HG03108 (cell line): ENCODE data around the gene UBAC2.
"Not testable (repeated sequence)": the region's sequence is repeated elsewhere in the genome, so short reads cannot be mapped to it uniquely, and the experiment has no call there.

Experiments used
- ATAC-seq: cut with Tn5 transposase; IDR thresholded peaks from one replicate; pipeline ENCODE4 v1.9.1; 2021; ENCODE audit warnings: moderate library complexity; ENCODE audit not compliant: unreplicated experiment

The UBAC2 gene

DNA sequence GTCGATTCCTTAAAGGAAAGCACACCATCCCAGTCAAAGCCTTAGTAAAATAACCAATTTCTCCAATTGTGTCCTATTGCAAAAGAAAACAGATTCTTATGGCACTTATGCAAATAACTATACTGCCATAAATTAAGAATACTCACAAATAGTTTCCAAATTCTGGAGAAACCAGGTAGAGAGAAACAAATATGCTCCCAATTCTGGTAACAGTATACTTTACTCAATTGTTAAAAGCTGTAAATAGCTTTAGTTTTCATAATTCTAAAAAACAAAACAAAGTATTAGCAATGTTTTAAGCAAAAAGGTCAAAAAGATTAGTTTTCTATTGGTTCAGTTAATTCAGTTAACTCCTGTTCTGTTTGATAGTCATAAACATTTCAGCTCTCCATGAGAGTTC, 18.2 kb upstream of the UBAC2 start:
- no peak for ATAC-seq

DNA sequence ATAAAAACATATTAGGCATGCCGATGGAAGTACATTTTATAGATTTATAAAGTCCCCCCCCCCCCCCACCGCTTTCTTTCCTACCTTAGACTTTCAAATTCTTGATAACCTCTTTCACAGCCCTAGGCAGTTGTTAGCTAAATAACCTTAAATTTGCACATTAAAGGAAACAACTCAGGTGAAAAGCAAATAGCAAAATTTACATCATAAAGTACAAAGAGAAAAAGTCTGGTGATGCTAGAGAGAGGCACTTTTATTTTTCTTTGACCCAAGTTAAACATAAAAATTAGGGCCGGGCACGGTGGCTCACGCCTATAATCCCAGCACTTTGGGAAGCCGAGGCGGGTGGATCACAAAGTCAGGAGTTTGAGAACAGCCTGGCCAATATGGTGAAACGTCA, 15.0 kb upstream of the UBAC2 start:
- ATAC-seq: no peak

DNA sequence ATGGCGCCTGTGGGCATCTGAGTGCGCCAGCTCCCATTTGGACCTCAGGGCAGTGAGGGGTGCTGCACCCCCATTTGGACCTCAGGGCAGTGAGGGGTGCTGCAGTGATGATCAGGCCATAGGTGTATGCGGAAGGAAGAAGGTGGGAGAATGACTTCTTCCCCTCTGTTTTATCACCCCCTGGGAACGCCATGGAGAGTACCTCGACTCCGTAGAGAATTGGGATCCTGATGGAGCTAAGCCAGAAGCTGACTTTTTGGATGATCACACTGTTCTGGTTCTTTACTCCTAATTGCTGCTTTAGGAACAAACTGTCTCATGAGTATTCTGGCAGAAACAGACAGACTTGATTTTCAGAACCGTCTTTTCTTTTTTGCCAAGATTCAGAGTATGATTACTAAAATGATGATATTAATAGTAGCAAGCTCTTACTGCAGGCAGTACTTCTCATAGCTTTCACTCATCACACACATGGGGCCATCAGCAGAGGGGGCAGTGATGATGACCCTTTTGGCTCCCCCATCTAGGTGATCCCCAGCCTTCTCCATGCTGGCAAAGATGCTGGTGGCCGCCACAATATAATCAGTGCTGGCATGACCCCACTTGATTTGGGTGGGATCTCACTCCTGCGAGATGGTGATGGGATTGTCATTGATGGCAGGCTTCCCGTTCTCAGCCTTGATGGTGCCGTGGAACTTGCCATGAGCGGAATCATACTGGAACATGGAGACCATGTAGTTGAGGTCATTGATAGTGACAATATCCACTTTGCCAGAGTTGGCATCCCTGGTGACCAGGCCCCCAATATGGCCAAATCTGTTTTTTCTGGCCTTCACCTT, 10.3 kb upstream of the UBAC2 start:
- no peak for ATAC-seq

DNA sequence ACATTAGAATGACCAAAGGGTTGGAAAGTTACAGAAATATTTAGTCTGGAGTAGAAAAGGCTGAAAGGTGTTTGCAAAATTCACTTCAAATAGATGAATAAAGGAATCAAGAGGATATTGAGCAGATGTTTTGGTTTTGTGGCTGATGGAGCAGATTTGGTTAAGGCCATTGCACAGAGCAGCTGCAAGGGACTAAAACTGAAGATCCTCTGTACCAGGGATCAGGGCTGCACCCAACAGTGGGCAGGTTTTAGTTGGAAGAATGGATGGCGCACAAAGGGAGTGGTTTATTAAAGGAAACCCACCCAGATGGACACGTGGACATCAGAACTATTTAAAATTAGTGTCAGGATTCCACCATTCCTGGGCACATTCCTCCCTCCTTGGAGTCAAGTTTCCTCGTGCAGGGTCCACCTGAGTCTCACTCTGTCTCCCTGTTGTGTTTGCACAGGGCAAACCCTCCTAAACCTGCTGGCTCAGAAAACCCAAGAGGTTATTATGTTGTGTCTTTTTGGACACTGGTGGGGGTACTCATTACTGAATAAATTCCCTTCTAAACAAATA, 9.2 kb upstream of the UBAC2 start:
- ATAC-seq: no peak

DNA sequence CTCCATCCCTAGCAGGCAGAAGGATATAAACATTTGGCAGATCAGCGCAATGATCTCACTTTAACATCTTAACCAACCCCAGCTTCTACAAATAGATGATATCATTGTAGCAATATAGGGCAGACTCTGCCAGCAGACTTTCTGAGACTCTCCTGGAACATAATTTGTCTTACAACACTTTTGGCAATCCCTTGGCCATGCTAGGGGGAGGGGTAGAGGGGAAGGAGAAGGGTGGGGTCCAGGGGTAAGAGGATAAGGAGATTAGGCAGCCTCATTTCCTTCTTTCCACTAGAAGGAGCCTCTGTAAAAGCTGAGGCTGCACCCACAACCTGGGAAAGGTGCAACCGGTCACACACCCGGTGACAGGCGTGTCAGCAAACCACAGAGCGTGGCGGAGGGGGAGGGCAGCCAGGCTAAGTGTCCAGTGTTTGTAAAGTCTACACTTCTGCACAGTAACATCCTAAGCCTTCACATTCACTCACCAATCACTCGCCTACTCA, 8.7 kb upstream of the UBAC2 start:
- ATAC-seq: no peak

DNA sequence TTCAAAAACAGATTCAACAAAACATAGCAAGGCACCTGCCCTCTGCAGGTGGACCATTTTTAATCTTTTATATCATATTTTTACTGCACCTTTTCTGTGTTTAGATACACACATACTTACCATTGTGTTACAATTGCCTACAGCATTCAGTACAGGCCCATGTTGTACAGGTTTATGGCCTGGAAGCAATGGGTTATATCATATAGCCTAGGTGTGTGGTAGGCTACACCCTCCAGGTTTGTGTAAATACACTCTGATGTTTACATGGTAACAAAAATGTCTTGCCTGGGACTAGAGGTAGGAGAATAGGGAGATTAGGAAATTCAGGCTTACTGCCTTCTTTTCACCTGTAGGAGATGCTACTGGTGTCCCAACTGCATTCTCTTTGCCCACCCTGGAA, 8.2 kb upstream of the UBAC2 start:
- no peak for ATAC-seq

DNA sequence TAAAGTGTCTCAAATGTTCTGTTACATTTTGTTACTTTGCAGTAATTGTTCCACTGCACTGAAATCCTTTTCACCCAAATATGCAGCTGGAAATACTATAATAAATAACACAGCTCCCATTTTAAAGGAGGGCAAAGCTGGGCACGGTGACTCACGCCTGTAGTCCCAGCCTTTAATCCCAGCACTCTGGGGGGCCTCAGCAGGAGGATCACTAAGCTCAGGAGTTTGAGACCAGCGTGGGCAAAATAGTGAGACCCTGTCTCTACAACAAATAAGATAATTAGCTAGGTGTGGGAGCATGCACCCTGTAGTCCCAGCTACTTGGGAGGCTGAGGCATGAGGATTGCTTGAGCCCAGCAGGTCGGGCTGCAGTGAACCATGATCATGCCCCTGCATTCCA, 7.5 kb upstream of the UBAC2 start:
- no peak for ATAC-seq

DNA sequence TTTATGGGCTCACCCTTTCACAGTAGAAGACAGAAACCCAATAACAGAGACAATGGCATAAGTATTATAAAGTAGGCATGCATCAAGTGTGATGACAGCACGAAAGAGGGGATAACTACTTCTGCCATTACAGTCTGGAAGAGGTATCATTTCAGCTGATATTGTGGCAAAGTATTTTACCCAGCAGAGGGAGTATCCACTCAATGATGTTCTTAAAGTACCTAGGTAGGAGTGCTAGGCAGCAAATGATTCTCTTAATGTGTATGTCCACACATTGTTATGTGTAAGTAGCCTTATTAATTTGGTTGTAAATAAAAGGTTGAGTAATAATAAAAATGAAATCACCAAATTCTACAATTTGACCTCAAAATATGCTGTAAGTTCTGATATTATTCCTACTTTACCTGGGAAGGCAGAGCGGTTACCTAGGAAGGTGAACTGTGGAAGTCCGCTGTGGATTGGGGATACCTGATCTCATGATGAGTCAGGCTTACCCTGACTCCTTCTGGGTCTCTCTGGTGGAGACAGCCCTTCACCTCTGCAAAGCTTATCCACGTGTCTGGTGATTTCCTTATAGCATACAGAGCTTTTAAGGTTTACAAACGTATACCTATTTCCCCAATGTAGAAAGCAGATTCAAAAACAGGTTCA, 4.1 kb upstream of the UBAC2 start:
- ATAC-seq: no peak

DNA sequence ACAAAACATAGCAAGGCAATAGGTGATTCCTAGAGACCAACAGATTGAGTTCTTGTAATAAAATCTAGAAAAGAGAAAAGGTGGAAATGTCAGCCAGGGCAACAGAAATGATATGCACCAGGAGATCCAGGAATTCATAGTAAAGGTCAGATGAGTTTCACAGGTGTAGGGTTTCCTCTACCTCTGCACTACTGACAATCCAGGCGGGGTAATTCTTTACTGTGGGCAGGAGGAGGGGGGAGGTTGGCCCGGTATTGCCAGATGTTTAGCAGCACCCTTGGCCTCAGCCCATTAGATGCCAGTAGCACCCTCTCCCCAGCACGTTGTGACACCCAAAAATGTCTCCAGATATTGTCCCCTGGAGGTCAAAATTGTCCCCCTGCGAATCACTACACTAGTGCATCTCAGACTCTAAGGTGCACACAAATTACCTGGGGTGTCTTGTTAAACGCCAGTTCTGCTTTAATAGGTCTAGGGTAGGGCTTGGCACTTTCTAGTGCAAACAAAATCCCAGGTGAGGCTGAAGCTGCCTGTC, 3.5 kb upstream of the UBAC2 start:
- ATAC-seq: no peak

DNA sequence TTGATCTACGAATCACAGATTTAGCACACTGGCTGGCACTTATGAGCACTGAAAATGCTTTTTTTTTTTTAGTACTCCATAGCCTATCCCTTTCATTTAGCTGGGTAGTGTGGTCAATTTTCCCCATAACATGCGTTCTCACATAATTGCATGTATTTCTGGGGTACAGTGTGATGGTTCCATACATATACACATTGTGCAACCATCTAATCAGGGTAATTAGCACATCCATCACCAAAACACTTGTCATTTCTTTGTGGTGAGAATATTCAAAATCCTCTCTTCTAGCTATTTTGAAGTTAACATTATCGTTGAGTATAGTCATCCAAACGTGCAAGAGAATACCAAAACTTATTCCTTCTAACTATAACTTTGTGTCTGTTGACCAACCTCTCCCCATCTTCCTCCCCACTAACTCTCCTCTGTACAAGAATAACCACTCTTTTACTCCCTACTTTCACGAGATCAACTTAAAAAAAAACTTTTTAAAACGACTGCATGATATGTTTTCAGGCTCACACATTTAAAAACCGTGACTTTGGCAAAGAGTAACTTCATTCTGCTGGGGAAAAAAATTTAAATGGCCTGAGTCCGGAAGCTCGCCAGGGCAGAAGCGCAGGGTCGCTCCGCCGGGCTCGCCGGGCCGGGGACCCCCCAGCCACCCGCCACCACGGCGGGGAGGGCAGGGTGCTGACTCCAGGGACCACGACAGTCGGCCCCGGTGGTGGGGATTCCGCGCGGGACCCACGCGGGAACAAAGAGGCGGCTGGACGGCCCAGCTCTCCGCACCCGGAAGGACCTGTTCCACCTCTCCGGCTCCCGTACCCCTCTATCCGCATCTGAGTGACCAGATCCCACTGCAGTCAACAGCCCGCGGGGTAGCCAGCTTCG, 868 bp upstream of the UBAC2 start:
- ATAC-seq: no peak

DNA sequence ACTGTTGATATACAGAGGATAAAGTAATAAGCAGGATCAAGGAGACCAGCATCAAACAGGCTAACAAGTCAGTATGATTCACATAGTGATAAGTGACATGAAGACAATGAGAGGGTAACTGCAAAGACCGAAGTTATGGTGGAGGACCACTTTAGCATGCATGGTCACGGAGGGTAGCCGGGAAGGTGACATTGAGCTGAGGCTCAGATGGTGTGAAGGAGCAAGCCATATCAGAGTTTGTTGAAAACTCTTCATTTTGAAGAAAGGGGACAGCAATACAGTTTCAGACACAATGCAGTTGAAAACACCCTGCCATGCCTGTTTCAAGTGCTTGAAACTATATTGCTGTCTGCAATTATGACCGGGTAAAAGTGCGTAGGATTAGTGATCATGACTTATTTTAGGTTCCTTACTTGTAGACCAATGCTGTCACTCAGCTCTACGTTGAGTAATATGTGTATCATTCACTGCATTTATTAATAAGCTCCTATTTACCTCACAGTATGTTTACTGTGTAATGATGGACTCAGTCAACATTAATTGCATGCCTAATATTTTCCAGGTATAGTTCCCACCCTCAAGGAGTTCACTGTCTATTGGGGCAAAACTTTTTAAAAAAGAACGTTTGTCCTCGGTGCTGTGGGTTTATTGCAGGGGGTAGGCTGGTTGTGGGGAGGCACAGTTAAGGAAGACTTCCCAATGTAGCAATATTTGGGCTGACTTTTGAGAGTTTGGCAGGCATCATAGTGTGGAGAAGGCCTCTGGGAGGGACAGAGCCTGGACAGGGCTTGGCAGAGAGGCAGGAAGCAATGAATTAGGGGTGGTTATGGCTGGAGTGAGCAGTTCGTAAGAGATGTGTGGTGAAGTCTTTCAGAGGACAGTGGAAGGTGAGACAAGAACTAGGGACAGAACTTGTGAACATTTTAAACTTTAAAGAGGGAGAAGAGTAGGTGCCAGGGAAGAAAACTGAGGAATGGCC, 3.2 kb downstream of the UBAC2 start:
- no peak for ATAC-seq

DNA sequence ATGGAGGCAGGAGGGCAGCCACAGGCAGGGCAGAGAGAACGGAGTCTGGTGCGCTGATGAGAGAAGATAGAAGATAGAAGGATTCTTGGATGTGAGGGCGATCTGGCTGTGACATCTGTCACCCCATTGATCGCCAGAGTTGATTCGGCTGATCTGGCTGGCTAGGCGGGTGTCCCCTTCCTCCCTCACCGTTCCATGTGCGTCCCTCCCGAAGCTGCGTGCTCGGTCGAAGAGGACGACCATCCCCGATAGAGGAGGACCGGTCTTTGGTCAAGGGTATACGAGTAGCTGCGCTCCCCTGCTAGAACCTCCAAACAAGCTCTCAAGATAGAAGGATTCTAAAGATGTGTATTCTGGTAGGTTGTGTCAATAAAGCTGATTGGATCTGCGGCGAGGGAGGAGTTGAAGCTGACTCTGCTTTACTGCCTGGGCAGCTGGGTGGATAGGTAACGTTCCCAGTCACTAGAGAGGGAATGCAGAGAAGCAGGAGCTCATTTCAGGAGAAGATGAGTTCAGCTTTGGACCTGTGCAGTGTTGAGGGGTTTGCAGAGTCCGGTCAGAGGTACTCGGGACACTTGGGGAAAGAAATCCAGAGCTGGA, 5.1 kb downstream of the UBAC2 start:
- ATAC-seq: no peak

DNA sequence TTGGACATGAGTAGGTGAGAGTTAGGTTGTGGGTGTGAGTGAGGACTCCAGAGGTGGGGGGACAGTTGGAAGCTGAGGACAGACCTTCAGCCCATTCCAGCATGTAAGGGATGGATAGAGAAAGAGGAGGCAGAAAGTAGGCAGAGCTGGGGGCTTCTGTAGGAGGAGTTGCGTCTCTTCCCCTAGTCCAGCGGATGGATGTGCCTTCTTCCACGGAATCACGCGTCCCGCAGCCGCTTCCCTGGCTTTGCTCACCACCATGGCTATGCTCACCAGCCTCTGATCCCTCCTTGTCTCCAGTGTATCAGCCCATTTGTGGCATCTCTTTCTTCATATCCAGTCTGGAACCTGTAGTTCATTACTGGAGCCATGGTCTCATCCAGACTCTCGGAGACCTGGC, 5.6 kb downstream of the UBAC2 start:
- ATAC-seq: no peak

DNA sequence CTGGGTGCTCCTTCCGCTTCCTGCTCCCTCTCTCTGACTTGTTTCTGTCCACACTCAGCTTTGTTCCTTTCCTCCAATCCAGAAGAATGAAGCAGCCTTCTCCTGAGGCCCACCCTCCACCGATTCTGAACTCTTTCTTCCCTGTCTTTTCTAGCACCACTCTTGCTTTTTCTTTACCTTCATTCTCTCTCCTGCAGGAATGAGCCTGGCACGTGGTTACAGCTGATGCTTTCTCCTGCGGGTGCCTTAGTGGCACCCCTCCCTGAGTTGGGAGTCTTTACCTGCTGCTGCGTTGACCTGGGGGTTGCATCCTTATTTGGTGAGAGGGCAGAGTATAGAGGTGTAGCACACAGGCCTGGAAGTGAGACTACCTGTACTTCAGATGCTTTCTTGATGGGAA, 6.2 kb downstream of the UBAC2 start:
- ATAC-seq: no peak

DNA sequence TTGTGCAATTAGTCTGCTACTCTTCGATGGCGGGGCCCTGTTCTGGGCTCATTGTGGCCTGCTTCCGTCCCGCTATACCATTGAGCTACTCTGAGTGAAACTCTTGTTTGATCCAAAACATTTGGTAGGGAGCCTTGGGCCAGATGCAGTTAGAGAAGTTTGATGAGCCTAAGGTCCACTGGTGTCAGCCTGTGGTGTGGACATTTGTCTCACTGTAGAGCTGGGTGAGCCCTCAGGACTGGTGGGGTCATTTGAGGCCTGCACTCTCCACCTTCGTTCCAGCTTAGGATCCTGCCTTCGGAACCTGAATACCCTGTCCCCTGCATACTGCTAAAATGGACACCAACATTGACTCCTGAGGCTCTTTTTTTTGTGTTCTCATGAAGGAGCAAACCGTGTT, 6.9 kb downstream of the UBAC2 start:
- ATAC-seq: no peak

DNA sequence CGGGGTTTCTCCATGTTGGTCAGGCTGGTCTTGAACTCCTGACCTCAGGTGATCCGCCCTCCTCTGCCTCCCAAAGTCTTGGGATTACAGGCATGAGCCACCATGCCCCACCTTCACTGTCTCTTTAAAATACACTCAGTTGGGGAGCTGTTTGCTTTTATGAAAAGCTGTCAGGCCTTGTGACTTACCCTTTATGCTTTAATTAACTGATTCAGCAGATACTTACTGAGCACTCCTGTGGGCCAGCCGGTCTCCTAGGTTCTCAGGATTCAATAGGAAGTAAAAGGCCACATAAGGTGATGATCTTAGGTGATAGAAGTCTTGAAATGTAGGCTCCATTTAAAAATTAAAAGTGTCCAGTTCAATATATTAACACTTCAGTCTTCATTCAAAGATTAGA, 7.5 kb downstream of the UBAC2 start:
- ATAC-seq: no peak

DNA sequence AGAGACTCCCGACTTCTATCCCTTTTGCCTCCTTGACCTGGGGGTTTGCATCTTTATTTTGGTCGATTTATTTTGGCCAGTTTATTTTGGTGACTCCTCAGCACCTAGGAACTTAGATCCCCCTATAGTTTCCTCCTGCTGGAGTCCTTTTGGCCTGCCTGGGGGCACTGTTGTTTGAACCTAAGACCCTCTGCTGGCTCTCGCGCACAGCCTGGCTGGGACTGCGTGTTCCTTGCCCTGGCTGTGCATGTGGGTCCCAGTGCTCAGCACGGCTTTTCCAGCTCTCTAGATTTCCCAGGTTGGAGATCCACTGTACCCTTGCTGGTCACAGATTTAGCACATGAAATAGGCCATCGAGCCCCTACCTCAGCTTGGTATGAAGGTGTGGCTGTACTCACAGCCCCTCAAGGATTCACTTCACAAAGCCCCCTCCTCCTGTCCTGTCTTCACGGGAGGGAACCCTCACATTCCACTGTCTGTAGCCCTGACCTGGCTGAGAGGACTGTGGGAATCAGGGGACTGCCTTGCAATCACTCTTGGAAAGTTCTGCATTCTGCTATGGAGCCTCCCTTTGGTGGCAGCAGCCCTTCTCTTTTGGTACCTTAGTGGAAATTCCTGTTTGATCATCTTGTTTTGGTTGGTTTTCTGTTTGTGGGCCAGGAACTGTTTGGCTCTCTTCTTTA, 8.3 kb downstream of the UBAC2 start:
- no peak for ATAC-seq

DNA sequence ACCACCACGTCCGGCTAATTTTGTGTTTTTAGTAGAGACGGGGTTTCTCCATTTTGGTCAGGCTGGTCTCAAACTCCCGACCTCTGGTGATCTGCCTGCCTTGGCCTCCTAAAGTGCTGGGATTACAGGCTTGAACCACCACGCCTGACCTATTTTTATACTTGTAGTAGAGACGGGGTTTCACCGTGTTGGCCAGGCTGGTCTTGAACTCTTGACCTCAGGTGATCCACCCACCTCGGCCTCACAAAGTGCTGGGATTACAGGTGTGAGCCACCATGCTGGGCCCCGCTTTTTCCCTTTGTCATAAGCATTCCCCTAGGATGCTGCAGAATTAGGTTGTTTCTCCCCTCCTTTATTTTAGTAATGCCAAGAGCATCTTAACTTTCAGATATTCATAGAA, 10.0 kb downstream of the UBAC2 start:
- ATAC-seq: not testable (repeated sequence)
